AG04450 (cell line): ENCODE data around the gene TTC34. TPM values are rescaled to one million over a fixed set of nuclear protein-coding genes. Genes with fewer than 3 reads are reported as not detected.

ENCODE experiments used
- CTCF ChIA-PET: fragments of 300-600, 350-600 bp; formaldehyde crosslinking; extraction: SDS; loops from one replicate; lab custom pipeline; 2022; ENCODE audit warnings: antibody characterized with exemption, inconsistent platforms; lab: Charles Lee
- POLR2A ChIA-PET: fragments of 350-600 bp; formaldehyde crosslinking; extraction: SDS; loops from one replicate; lab custom pipeline; 2021; ENCODE audit warnings: antibody characterized with exemption, inconsistent platforms; lab: Yijun Ruan, JAX
- DNase-seq: peaks from one replicate; pipeline ENCODE4 v3.0.0-alpha.2; 2011; ENCODE audit warnings: low read depth, low spot score
- H3K27ac ChIP-seq: one replicate; pipeline ENCODE4 v1.5.1; 2012; ENCODE audit warnings: low read depth, low read length, control low read depth
- H3K27me3 ChIP-seq: one replicate; pipeline ENCODE4 v1.6.0; 2012; ENCODE audit warnings: low read length; ENCODE audit not compliant: control insufficient read depth, insufficient read depth
- H3K4me3 ChIP-seq: 2 replicates; pipeline ENCODE4 v1.5.1; 2011; ENCODE audit warnings: mild to moderate bottlenecking, low read depth, low read length, control low read depth
- H3K9me3 ChIP-seq: 2 replicates; pipeline ENCODE4 v1.5.1; 2012; ENCODE audit warnings: low read length; ENCODE audit not compliant: control insufficient read depth, insufficient read depth
- CTCF ChIP-seq: IDR thresholded peaks from 2 replicates; pipeline ENCODE4 v1.5.1; 2011; ENCODE audit warnings: low read depth, low read length, control low read depth, inconsistent platforms
- polyA plus RNA-seq: library from polyadenylated mRNA; depleted of rRNA; stranded (reverse); fragments of >200 nt; gene quantifications from 2 replicates; pipeline ENCODE4 v1.2.3, GENCODE V29; 2011

TTC34 gene
- polyA plus RNA-seq, 1 experiment, result 0.06 TPM

GRCh38 chr1:2623571-2624337, 177.7 kb downstream of the TTC34 start:
- Histone ChIP-seq H3K9me3 (peaks cover 5% of the 10 kb centered on the region; the same call in 1 of the 2 replicates), H3K4me3 (no peak overlapping the region), H3K27ac (no peak overlapping the region), H3K27me3 (peaks cover 22% of the 10 kb centered on the region)
- no peak for DNase-seq
- TF ChIP-seq CTCF, result no peak
- ChIA-PET POLR2A (no interaction called here), CTCF (no interaction called here)

- Histone ChIP-seq H3K4me3 (no peak overlapping the region), H3K9me3 (no peaks in the 10 kb centered on the region), H3K27me3 (peaks cover 12% of the 10 kb centered on the region), H3K27ac (no peak overlapping the region)
- TF ChIP-seq CTCF, result no peak
- ChIA-PET POLR2A (no interaction called here), CTCF (no interaction called here)
- no peak for DNase-seq
Measured at GRCh38 chr1:2617971-2618470, 183.5 kb downstream of the TTC34 start.

GRCh38 chr1:2614145-2614544, 187.3 kb downstream of the TTC34 start:
- Histone ChIP-seq H3K27me3 (peaks cover 16% of the 10 kb centered on the region), H3K4me3 (no peak overlapping the region), H3K27ac (no peak overlapping the region), H3K9me3 (no peaks in the 10 kb centered on the region; the same call in 1 of the 2 replicates)
- ChIA-PET CTCF (interaction anchor here (0.6 kb wide), 1 partner anchor 504 kb away, joined by 6 read pairs; no protein-coding TSS in a partner anchor), POLR2A (no interaction called here)
- TF ChIP-seq CTCF, result no peak
- DNase-seq, result no peak

- CTCF ChIA-PET, result no interaction called here
- Histone ChIP-seq H3K27me3 (peaks cover 17% of the 10 kb centered on the region), H3K4me3 (no peak overlapping the region), H3K9me3 (peaks cover 3% of the 10 kb centered on the region; the same call in 1 of the 2 replicates), H3K27ac (no peak overlapping the region)
- DNase-seq, result no peak
- TF ChIP-seq CTCF, result no peak
- POLR2A ChIA-PET, result no interaction called here
Measured at GRCh38 chr1:2612591-2613365, 188.7 kb downstream of the TTC34 start.
